Smooth muscle cell (in vitro differentiated cells): ENCODE data around the gene KIF16B. TPM values are rescaled to one million over a fixed set of nuclear protein-coding genes. Genes with fewer than 3 reads are reported as not detected.

Experiments used
- DNase-seq: peaks from one replicate; lab custom pipeline; 2025; ENCODE audit not compliant: unreplicated experiment; lab: John Stamatoyannopoulos, UW
- H2AFZ ChIP-seq: fragments of 200-600 bp; sonication (generic); 2 replicates; pipeline ENCODE4 v1.6.0; 2016; ENCODE audit warnings: antibody characterized with exemption, low read depth, mild to moderate bottlenecking
- H3F3A ChIP-seq: fragments of 200-600 bp; sonication (generic); 2 replicates; pipeline ENCODE4 v1.6.0; 2017; ENCODE audit warnings: antibody characterized with exemption, low read depth
- H3K27ac ChIP-seq: fragments of 200-600 bp; sonication (generic); 2 replicates; pipeline ENCODE4 v1.5.1; 2016; ENCODE audit warnings: low read depth, mild to moderate bottlenecking
- H3K27me3 ChIP-seq: fragments of 200-600 bp; sonication (generic); 2 replicates; pipeline ENCODE4 v1.6.1; 2016; ENCODE audit warnings: low read depth, mild to moderate bottlenecking
- H3K36me3 ChIP-seq: fragments of 200-600 bp; sonication (generic); 2 replicates; pipeline ENCODE4 v1.5.1; 2016; ENCODE audit warnings: low read depth
- H3K4me1 ChIP-seq: fragments of 200-600 bp; sonication (generic); 2 replicates; pipeline ENCODE4 v1.5.1; 2016; ENCODE audit warnings: low read depth
- H3K4me2 ChIP-seq: fragments of 200-600 bp; sonication (generic); 2 replicates; pipeline ENCODE4 v1.6.0; 2016; ENCODE audit warnings: mild to moderate bottlenecking
- H3K4me3 ChIP-seq: fragments of 200-600 bp; sonication (generic); 2 replicates; pipeline ENCODE4 v1.5.1; 2016; ENCODE audit warnings: mild to moderate bottlenecking
- H3K79me2 ChIP-seq: fragments of 200-600 bp; sonication (generic); 2 replicates; pipeline ENCODE4 v1.6.0; 2016; ENCODE audit warnings: low read depth, mild to moderate bottlenecking
- H3K9ac ChIP-seq: fragments of 200-600 bp; sonication (generic); 2 replicates; pipeline ENCODE4 v1.6.0; 2016; ENCODE audit warnings: low read depth
- H3K9me3 ChIP-seq: fragments of 200-600 bp; sonication (generic); replicated peaks from 2 replicates; pipeline ENCODE4 v1.5.1; 2016; ENCODE audit warnings: low read depth
- H4K20me1 ChIP-seq: fragments of 200-600 bp; sonication (generic); 2 replicates; pipeline ENCODE4 v1.6.0; 2016; ENCODE audit warnings: low read depth
- CTCF ChIP-seq: fragments of 200-600 bp; sonication (generic); IDR thresholded peaks from 2 replicates; pipeline ENCODE4 v1.5.1; 2017; ENCODE audit warnings: borderline replicate concordance, mild to moderate bottlenecking, antibody characterized with exemption; ENCODE audit not compliant: insufficient read depth, poor library complexity, severe bottlenecking
- WGBS: methylation state at CpG from one replicate; pipeline ENCODE4 v1.1.7; 2016; ENCODE audit warnings: low lambda C conversion rate; 5-methylcytosine and 5-hydroxymethylcytosine counted together
- polyA plus RNA-seq: library from polyadenylated mRNA; unstranded; fragments of >200 nt; fragmentation: Nextera tagmentation; extraction: Ambion mirVana; gene quantifications from 2 replicates; pipeline ENCODE4 v1.2.1, GENCODE V29; 2016
- total RNA-seq: library from RNA; depleted of rRNA; stranded (reverse); fragments of >200 nt; gene quantifications from 2 replicates; pipeline ENCODE4 v1.2.3, GENCODE V29; 2014

Gene KIF16B
- total and polyA plus RNA-seq, 2 experiments from 2014 or later, result 3.6 to 12.9 TPM

GRCh38 chr20:16222859-16223411 is 350.3 kb downstream of the KIF16B start:
- Histone ChIP-seq H4K20me1 (no peaks in the 10 kb centered on the region), H3K36me3 (no peaks in the 10 kb centered on the region), H3K4me1 (no peaks in the 10 kb centered on the region), H2AFZ (no peak overlapping the region), H3K27me3 (no peaks in the 10 kb centered on the region), H3F3A (no peaks in the 10 kb centered on the region), H3K4me2 (no peak overlapping the region), H3K9me3 (no peaks in the 10 kb centered on the region), H3K27ac (no peak overlapping the region), H3K79me2 (no peaks in the 10 kb centered on the region), H3K4me3 (no peak overlapping the region), H3K9ac (no peak overlapping the region)
- no peak for DNase-seq
- WGBS, result 79% methylated on average over 8 of the region's 8 CpGs
- TF ChIP-seq CTCF, result no peak

Other genes starting within 250 kb of the KIF16B start
- gene SNRPB2, start 156.6 kb upstream of the KIF16B start, total RNA-seq, result 68.4 and 87.6 TPM in 2 replicates
- 90.6 and 105 TPM in 2 replicates for gene SNRPB2, start 156.6 kb upstream of the KIF16B start, polyA plus RNA-seq
- not detected in 2 replicates for gene OTOR, start 174.9 kb upstream of the KIF16B start, total RNA-seq
- gene OTOR, start 174.9 kb upstream of the KIF16B start, polyA plus RNA-seq, result not detected in 2 replicates